Stimulated activated CD4-positive, alpha-beta T cell treated with anti-CD3 and anti-CD28 coated beads, Interleukin-4, amount 100 ng/mL, for 1 hour (primary cell): Measurements from ENCODE around the gene PPP6R3.

ENCODE experiments used
- DNase-seq: peaks from one replicate; pipeline ENCODE4 v3.0.0-alpha.2; 2020

Gene PPP6R3

DNA sequence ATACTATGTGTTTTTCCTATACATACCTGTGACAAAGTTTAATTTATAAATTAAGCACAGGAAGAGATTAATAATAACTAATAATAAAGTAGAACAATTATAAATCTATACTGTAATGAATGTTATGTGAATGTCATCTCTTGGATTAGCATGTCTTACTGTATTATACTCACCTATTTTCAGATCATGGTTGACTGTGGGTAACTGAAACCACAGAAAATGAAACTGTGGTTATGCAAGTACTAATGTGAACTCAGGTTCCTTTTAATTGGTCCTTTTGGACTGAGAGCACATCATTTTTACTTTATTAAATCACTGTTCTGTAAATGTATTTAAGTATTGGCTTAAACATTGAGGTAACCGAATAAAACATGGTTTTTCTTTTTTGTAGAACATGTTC lies 108.8 kb downstream of the PPP6R3 start:
- DNase-seq, result no peak

DNA sequence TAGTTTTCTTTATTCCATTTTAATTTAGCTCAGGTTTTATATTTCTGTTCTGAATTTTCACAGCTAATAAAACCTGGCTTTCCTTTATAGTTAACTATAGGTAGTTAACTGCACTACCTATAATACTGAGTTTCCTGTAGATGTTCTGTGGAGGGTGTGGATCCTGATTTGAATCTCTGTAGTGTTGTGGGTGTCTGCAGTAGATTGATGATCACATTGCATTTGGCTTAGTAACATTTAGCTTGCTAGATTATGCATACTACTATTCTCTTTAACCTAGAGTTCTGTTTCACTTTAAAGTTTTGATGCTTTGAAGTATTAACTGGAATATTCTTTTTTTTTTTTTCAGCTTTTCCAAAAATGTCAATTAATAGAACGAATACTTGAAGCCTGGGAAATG lies 110.1 kb downstream of the PPP6R3 start:
- DNase-seq, result no peak

DNA sequence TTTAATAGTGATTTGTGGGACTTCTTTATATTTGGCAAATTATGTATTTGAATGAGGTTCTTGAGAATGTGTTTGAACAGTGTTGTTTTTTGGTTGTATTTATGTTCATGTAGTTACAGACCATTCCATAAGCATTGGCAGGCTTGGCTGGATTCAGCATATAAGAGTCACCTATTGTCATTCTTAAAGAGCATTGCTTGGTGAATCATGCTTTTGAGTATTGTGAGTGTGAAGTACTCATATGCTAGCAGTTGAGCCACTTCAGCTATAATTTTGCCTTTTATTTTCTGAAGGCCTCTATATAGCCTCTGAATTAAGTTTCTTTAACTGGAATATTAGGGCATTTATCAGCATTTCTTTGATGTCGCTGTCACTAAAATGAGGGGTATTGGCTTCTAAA lies 113.8 kb downstream of the PPP6R3 start:
- no peak for DNase-seq

DNA sequence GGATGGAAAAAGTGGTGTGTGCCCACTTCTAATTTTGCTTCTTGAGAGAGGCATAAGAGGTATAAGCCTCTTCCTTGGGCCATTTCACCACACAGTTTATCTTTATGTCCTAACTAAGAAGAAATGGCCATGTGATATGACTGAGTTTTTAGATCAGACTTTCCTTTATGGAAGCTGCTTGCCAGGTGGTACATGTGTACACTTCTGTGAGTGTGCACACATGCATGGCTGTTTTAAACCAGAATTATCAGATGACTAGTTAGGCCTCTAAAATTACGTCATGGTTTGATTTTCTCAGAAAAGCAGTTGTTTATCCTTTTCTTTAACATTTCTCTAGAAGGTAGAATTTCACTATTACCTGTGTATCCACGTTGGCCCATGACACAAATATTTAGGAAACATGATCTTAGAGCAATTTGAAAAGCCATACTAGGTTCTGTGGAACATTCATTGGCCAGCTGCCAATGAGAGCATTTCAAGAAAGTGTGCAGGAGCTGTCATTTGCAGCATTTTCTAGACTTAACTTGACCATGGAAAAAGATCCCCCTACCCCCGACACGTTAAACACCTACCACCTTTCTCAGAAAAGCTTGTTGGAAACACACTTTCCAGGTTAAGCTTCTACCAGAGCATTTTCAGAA lies 114.6 kb downstream of the PPP6R3 start:
- no peak for DNase-seq

DNA sequence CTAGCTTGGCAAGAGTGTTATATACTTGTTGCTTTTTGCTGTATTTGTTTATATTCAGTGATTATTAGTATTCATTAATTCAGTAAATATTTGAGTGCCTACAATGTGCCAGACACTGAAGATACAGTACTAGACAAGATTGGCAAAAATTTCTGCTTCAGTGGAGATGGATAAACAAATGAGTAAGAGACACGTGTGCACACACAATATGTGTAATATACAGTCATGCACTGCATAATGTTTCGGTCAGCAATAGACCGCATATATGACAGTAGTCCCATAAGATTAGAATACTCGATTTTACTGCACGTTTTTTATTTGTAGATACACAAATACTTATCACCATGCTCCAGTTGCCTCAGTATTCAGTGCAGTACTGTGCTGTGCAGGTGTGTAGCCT lies 118.9 kb downstream of the PPP6R3 start:
- no peak for DNase-seq

DNA sequence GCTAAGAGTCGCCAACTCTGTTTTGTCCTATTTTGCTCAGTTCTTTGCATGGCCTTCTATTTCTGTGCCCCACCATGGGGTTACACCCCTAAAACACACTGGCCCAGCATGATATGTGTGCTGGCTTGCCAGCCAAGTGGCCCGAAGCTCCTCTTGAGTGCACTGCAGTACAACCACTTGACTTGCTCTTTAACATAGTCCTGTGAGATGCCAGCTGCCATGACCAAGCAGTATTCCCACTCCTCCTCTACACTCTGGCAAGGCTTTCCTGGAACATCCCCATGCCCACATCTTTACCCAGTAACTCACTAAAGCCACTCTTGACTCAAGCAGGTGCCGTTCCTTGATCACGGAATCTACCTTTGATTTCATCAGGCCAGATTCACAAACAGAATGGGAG lies 120.9 kb downstream of the PPP6R3 start:
- no peak for DNase-seq

DNA sequence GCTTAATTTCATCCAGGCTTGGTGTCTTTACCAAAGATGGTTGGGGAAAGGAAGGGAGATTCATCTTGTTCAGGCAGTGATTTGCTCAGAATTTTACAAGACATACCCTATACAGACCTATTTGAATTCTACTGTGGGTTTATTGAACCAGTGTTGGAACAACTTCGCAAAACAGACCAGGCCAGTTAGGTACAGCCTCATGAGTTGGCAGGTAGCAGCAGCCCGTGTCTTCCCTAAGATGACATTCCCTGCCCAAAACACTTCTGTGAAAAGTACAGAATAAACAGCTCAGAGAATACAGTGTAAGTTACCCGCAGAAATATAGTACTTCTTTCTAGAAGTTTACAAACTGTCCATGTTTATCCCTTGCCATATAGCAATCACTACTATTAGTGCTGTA lies 121.3 kb downstream of the PPP6R3 start:
- DNase-seq, result no peak

DNA sequence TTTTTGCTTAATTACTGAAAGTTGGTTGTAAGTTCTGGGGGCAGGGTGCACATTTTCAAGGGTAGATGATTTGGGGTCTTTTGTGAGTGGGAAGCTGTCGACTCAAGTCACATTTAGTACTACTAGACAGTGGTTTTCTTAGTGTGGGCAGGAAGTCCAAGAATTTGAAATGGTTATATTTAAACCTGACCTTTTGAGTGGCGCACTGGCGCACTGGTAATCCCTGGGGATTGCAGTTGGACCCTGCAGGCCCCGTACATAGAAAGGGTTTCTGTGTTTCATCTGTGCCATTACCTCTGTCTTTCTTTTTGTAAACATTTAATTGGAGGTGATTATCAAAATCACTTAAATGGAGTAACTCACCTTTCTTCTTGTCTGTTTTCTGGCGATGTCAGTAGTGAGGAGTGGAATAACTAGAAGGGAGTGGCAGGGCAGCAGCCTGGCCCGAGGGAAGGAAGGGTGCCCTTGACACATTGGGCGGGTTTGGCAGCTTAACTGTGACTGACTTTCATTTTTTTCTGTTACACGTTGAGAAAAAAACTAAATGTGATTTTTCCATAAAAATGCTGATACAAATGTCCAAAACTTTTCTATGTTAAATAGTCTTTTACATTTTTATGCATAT lies 122.0 kb downstream of the PPP6R3 start:
- DNase-seq, result no peak

DNA sequence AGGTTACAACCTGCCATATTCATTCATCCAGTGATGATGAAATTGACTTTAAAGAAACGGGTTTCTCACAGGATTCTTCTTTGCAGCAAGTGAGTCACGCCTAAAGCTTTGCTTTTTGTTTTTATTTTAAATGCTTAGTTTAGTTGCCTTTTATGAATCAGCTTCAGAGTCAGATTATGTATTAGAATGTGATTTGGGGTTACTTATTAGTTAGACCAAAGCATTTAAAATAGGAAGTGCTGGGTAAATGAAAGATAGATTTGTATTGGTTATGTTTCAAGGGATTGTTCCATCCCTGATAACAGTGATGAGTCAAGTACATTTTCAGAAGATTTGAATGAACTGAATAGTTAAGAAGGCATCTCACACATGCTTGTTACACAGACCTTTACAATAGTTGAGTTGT lies 122.5 kb downstream of the PPP6R3 start:
- DNase-seq, result no peak

DNA sequence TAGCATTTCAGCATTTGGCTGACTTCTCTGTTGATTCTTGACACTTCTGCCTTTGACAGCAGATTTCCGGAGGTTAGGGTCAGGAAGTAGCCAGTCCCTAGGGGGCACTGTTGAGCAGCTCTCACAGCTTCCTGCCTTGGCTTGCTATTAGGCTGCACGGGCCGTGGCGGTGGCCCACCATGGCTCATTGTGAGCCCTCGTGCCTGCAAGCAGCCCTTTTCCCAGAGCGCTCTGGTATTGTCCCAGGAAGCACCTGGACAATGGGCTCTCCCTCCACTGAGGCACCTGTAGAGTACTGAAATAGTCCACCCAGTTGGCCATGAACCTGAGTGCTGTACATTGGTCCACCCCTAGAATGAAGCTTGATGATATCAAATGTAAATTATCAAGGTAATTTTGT lies 123.5 kb downstream of the PPP6R3 start:
- peak; percentile 59 for DNase-seq

DNA sequence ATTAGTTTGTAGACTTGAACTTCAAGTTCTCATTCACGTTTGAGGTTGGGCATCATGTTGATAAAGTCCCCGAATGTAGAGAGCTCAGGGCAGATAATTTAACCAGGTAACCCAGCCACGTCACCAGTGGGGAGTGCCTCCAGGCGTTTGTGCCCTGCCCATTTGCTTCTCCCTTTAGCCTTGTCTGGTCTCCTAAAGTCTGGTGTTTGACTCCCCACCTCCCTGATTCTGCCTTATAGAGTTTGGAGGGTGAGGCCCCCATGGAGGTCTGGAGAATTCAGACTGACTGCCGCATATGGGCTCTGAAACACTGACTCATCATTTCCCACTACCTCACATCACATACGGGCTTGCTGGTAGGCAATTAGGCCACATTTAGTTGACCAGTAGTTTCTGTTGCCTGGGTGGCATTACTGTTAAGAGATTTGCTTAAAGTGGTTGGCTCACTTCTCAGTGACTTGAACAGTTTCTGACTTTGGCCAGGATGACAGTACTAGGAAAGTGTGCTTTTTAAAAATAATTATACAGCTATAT lies 124.5 kb downstream of the PPP6R3 start:
- no peak for DNase-seq

DNA sequence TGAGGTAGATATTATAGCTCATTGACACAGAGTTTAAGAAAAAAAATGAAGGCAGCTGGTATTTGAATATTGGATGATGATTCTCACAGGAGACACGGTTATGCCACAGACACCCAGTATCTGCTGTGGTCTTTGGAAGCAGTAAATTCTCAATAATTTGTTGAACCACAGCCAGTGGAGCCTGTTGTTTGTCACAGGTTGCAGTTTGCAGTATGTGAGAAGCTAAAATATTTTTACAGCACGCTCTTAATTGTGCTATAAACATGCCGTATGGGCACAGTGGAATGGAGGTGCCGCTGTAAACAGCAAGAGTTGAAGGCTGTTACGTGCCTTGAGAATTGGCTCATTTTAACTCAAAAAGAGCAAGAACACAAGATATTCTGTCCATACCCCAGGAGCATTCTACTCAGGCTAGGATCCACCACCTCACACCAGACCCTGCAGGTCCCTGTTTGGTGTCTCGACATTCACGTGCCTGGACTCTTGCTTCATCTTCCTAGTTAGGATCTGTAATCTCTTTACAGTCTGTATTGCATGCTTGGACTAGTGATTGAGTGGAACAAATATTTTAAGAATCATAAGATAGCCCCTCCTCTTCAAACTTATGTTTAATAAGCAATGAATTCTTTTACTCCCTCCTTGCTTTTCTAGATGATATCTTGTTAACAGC lies 129.1 kb downstream of the PPP6R3 start:
- no peak for DNase-seq

DNA sequence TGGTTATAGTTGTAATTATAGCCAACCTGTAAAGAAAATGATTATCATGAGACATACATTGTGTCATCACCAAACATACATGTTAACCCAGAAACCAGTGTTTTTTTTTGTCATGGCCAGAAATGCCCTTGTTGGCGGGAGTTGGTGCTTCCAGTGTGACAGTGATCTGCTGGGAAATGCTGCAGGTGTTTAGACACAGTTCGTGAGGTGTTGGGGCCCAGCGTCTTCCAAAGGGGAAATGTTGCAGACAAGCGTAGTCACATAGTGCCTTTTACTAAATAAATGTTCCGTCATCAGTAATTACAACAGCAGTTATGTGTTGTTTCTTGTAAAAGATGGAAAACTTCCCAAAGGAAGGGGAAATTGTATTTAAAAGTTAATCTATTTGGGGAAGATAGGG lies 131.2 kb downstream of the PPP6R3 start:
- no peak for DNase-seq

DNA sequence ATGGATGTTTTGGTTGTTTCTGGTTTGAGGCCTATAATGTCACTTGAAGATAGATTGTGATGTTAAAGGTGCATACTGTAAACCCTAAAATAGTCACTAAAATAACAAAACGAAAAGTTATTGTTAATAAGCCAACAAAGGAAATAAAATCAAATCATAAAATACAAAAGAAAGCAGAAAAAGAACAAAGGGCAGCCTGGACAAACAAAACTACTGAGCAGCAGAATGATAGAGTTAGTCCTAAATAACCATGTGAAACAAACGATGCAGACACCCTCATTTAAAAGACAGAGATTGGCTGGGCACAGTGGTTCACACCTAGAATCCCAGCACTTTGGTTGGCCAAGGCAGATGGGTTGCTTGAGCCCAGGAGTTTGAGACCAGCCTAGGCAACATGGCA lies 132.9 kb downstream of the PPP6R3 start:
- no peak for DNase-seq

DNA sequence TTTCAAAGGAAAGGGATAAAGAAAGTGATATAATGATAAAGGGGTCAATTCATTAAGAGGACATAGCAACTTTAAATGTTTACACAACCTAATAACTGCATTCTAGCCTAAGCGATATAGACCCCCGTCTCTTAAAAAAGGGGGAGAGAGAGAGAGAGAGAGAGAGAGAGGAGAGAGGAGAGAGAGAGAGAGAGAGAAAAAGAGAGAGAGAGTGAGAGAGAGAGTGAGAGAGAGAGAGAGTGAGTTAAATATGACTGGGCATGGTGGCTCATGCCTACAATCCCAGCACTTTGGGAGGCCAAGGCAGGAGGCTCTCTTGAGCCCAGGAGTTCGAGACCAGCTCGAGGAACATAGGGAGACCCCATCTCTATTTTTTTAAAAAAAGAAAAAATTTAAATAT lies 133.6 kb downstream of the PPP6R3 start:
- DNase-seq, result no peak

DNA sequence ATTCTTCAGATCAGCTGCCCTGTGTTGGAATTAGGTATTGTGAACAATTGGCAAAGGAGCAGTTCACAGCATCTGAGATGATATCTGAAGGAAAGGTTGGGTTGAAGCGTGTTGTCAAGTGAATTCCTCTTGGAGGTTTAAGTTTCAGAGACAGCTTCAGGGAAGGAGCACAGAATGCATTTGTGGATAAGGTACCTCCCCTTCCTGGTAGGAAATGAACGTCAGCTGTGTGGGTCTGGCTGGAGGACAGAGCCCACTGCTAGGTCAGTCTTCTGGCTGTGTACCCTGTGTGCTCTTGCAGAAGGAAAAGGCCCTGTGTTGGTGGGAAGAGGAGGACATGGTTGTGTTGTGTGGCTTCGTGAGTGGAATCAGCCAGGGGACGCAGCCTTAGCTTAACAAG lies 135.7 kb downstream of the PPP6R3 start:
- DNase-seq, result no peak

DNA sequence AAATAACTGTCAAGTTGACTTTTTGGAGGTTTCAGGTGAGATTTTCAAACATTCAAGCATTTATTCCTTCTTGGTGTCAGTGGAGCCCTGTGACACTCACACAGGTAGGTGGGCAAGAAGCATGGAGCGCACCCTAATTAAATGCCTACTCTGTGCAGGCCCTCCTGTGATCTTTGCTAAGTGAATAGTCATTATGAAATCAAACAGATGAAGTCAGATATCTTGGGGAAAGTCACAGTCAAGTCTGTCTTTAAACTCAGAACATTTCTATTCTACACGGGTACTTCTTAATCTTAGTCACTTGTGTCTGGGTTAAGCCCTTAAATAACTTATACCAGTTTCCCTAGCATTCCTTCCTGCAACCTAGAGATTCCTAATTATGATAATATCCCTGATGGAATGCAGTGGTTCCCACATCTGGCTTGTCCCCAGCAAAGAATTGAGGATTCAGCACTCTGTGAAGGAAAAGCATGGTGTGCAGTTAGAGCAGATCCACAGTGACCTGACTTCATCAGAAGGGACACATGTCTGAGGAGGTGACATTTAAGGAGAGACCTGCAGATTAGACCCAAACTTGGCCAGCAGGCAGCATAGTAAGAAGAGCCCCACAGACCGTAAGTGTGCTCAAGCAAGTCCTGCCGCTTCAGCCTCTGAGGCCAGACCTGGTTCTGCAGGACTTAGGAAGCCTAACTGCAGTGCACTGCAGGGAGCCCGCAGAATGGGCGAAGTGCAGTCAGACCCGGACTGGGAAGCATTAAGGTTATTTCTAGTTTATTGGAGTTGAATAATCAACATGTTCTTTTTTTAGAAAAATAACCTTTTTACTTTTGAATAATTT lies 138.5 kb downstream of the PPP6R3 start:
- no peak for DNase-seq

DNA sequence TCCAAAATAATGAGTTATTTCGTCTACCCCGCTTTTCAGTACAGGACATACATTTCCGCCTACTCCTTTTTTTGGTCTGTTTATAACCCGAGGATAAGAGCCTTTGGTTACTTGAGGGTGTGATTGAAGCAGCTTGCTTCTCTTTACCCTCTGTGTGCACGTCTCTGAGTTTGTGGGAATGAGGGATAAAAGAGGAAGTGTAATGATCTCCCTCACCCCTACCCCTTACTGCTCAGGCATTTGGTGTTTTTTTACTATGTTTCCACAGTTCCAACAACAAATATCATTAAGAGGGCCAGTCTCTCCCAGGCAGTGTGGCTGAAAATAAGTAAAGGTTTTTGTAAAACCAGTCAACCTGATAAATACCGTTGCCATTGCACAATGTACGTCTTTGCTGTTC lies 140.6 kb downstream of the PPP6R3 start:
- DNase-seq, result no peak

DNA sequence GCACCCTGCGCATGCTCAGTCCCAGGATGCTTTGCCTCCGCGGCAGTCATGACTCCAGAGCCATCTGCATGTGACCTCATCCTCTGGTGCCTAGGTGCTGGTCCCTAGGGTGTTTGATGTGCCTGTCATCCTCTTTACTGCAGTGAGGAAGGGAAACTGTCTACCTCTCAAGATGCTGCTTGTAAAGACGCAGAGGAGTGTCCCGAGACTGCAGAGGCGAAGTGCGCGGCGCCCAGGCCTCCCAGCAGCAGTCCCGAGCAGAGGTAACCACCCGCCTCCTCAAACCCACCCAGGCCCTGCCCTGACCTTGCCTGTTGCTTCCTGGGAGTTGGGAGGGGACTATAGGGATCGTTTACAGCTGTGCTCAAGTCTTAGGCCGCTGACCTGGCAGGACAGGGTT lies 149.2 kb downstream of the PPP6R3 start:
- DNase-seq, result no peak

DNA sequence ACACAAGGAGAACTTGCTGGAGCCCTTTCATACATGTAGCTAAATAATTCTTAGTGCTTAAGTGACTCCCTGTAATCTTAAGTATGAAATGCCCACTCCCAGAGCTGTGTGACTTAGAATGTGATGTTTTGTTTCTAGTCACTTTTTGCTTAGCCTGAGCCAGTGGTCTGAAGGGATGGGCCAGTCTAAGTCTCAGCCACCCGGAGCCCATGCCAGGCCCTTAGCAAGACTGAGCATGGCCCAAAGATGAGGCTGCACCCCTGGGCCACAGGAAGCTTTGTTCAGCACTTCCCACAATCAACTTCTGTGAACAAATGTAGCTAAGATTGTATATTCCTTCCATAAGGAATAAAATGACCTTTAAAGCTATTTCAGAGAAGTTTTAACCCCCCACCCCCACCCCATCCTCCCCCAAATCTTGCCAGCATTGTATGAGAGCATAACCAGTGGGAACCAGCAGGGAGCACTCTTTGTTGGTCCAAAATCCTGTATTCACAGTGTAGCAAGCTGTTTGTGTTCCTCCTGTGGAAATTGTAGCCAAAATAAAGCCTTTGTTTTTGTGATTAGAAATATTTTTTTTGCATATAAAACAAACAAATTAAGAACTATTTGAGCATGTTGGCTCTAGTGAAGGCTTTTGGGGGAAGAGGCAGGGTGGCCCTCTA lies 150.0 kb downstream of the PPP6R3 start:
- DNase-seq, result no peak

DNA sequence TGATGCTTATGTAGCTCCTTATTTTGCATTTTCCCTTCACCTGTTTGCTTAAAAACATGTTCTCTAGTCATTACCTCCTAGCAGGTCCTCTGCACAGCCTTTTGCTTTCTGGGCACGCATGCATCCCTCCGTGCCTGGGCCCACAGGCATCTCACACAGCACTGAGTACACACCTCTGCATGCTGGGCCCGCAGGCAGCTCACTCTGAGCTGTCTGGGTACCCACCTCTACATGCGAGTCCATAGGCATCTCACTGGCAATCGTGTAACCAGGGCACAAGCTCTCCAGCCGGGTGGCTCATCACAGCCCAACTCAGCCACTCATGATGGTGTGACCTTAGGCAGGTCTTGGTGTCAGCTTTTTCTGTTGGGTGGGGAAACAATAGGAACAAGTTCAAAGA lies 155.1 kb downstream of the PPP6R3 start:
- no peak for DNase-seq

DNA sequence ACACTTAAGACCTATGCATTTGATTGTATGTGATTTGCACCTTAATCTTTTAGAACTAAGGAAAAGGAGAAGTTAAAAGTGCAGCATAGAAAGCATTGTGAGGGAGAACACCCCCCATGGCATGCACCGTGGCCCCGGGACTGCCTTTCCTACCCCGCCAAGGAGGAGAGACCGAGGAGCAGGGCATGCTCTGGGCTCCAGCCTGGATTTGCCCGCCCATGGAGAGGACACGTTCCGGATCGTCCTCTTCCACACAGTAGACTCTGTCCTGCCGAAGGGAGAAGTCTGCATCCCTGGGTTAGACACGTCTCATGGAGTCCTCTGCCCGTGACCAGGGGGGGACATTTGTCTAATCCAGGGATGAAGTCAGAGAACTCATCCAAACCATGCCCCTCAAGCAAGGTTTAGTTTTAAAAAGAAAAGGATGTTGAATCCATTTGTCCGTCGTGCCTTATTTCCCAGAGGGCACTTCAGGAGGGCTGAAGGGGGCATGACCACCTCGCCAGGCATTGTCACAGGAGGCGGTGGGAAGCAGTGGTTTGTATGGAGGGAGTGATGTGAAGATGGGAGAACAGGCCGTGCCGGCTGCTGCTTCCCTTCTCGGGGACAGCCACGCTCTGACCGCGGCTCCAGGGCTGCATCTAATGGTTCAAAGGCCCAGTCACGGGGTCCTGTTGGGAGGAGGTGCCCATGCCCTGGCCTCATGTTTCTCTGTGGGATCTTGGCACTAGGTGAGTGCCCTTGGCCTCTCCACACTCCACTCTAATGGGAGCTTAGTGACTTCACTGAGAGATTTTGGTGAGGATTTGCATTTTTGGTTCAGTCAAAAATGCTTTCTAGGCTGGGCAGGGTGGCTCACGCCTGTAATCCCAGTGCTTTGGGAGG lies 157.6 kb downstream of the PPP6R3 start:
- DNase-seq, result no peak
